GM10248 (cell line): ENCODE results near the gene DYSF.

ENCODE experiments used
- CTCF ChIA-PET: fragments of 300-600 bp; sonication (Branson Sonifier 250); formaldehyde crosslinking; extraction: SDS; loops from one replicate; lab custom pipeline; 2021; ENCODE audit warnings: antibody characterized with exemption; lab: Yijun Ruan, JAX
- POLR2A ChIA-PET: fragments of 350-650 bp; sonication (Branson Sonifier 250); formaldehyde crosslinking; extraction: SDS; loops from one replicate; lab custom pipeline; 2020; ENCODE audit warnings: antibody characterized with exemption; lab: Yijun Ruan, JAX
- DNase-seq: peaks from one replicate; pipeline ENCODE4 v3.0.0; 2012; ENCODE audit errors: extremely low spot score
- CTCF ChIP-seq: IDR thresholded peaks from 2 replicates; pipeline ENCODE4 v1.5.1; 2012; ENCODE audit warnings: mild to moderate bottlenecking, low read depth; ENCODE audit errors: extremely low read depth, missing control alignments, control extremely low read depth

The DYSF gene

GRCh38 chr2:71531522-71532047 lies 78.2 kb downstream of the DYSF start:
- POLR2A ChIA-PET = no interaction called here

GRCh38 chr2:71532327-71532726 lies 79.0 kb downstream of the DYSF start:
- POLR2A ChIA-PET = no interaction called here
- no peak for TF ChIP-seq CTCF
- DNase-seq = no peak
- CTCF ChIA-PET = no interaction called here

More at GRCh38 chr2:71531522-71532047, 78.2 kb downstream of the DYSF start:
- DNase-seq = no peak
- CTCF ChIA-PET = interaction anchor here (2.1 kb wide), 1 partner anchor 9 kb away, joined by 6 read pairs; no protein-coding TSS in a partner anchor
- no peak for TF ChIP-seq CTCF

- ChIA-PET POLR2A (no interaction called here), CTCF (interaction anchor here (5.0 kb wide), 1 partner anchor 13 kb away, joined by 39 read pairs; no protein-coding TSS in a partner anchor)
- TF ChIP-seq CTCF = no peak
- no peak for DNase-seq
These were observed 80.8 kb downstream of the DYSF start for GRCh38 chr2:71534201-71534600.

GRCh38 chr2:71534826-71535225 lies 81.5 kb downstream of the DYSF start:
- POLR2A ChIA-PET = no interaction called here
- no peak for TF ChIP-seq CTCF
- no peak for DNase-seq
- CTCF ChIA-PET = interaction anchor here (1.0 to 5.0 kb wide), 3 partner anchors 12 to 24 kb away, joined by 3 to 39 read pairs (median 4); no protein-coding TSS in a partner anchor

GRCh38 chr2:71535526-71535925 lies 82.2 kb downstream of the DYSF start:
- ChIA-PET CTCF (interaction anchor here (1.0 to 5.0 kb wide), 3 partner anchors 11 to 25 kb away, joined by 3 to 39 read pairs (median 4); no protein-coding TSS in a partner anchor), POLR2A (no interaction called here)
- no peak for DNase-seq
- no peak for TF ChIP-seq CTCF

GRCh38 chr2:71536226-71536671 lies 82.9 kb downstream of the DYSF start:
- CTCF ChIA-PET = interaction anchor here (5.0 kb wide), 1 partner anchor 11 kb away, joined by 39 read pairs; no protein-coding TSS in a partner anchor
- no peak for TF ChIP-seq CTCF
- no peak for DNase-seq
- POLR2A ChIA-PET = no interaction called here
